Measurements from ENCODE around the gene NECTIN1.

The NECTIN1 gene

GRCh38 chr11:119705362-119705761 is 23.6 kb downstream of the NECTIN1 start:
- no peak overlapping the region for H3K4me3 ChIP-seq (ENCODE audit: insufficient read depth, low read depth, low read length, poor library complexity, severe bottlenecking)
- no peaks in the 10 kb centered on the region for H3K36me3 ChIP-seq (ENCODE audit: control insufficient read depth, insufficient read depth, low read length)
- H3K27me3 ChIP-seq (replicated peaks; ENCODE audit: control insufficient read depth, insufficient read depth, low read length, poor library complexity, severe bottlenecking) = no peaks in the 10 kb centered on the region
- no peaks in the 10 kb centered on the region for H3K9me3 ChIP-seq (ENCODE audit: control insufficient read depth, low read length)
- no peak for DNase-seq
- H3K27ac ChIP-seq (ENCODE audit: insufficient read depth, low read length, poor library complexity, severe bottlenecking) = no peak overlapping the region
- H3K4me1 ChIP-seq (ENCODE audit: control insufficient read depth, insufficient read depth, low read length, poor library complexity, severe bottlenecking) = no peaks in the 10 kb centered on the region

GRCh38 chr11:119704849-119705248 is 24.2 kb downstream of the NECTIN1 start:
- no peaks in the 10 kb centered on the region for H3K4me1 ChIP-seq (ENCODE audit: control insufficient read depth, insufficient read depth, low read length, poor library complexity, severe bottlenecking)
- no peak overlapping the region for H3K4me3 ChIP-seq (ENCODE audit: insufficient read depth, low read depth, low read length, poor library complexity, severe bottlenecking)
- H3K36me3 ChIP-seq (ENCODE audit: control insufficient read depth, insufficient read depth, low read length) = no peaks in the 10 kb centered on the region
- no peaks in the 10 kb centered on the region for H3K27me3 ChIP-seq (replicated peaks; ENCODE audit: control insufficient read depth, insufficient read depth, low read length, poor library complexity, severe bottlenecking)
- no peaks in the 10 kb centered on the region for H3K9me3 ChIP-seq (ENCODE audit: control insufficient read depth, low read length)
- H3K27ac ChIP-seq (ENCODE audit: insufficient read depth, low read length, poor library complexity, severe bottlenecking) = no peak overlapping the region
- DNase-seq = no peak

- Histone ChIP-seq H3K27ac (ENCODE audit: insufficient read depth, low read length, poor library complexity, severe bottlenecking) (no peak overlapping the region), H3K4me1 (ENCODE audit: control insufficient read depth, insufficient read depth, low read length, poor library complexity, severe bottlenecking) (no peaks in the 10 kb centered on the region), H3K9me3 (ENCODE audit: control insufficient read depth, low read length) (no peaks in the 10 kb centered on the region), H3K27me3 (replicated peaks; ENCODE audit: control insufficient read depth, insufficient read depth, low read length, poor library complexity, severe bottlenecking) (no peaks in the 10 kb centered on the region), H3K4me3 (ENCODE audit: insufficient read depth, low read depth, low read length, poor library complexity, severe bottlenecking) (no peak overlapping the region), H3K36me3 (ENCODE audit: control insufficient read depth, insufficient read depth, low read length) (no peaks in the 10 kb centered on the region)
- DNase-seq = no peak
Observed at GRCh38 chr11:119701591-119702549, 27.1 kb downstream of the NECTIN1 start.

GRCh38 chr11:119700536-119701346 is 28.3 kb downstream of the NECTIN1 start:
- Histone ChIP-seq H3K9me3 (ENCODE audit: control insufficient read depth, low read length) (no peaks in the 10 kb centered on the region), H3K27ac (ENCODE audit: insufficient read depth, low read length, poor library complexity, severe bottlenecking) (no peak overlapping the region), H3K4me1 (ENCODE audit: control insufficient read depth, insufficient read depth, low read length, poor library complexity, severe bottlenecking) (no peaks in the 10 kb centered on the region), H3K27me3 (replicated peaks; ENCODE audit: control insufficient read depth, insufficient read depth, low read length, poor library complexity, severe bottlenecking) (no peaks in the 10 kb centered on the region), H3K4me3 (ENCODE audit: insufficient read depth, low read depth, low read length, poor library complexity, severe bottlenecking) (no peak overlapping the region), H3K36me3 (ENCODE audit: control insufficient read depth, insufficient read depth, low read length) (no peaks in the 10 kb centered on the region)
- DNase-seq = no peak

- no peaks in the 10 kb centered on the region for H3K27me3 ChIP-seq (replicated peaks; ENCODE audit: control insufficient read depth, insufficient read depth, low read length, poor library complexity, severe bottlenecking)
- no peaks in the 10 kb centered on the region for H3K9me3 ChIP-seq (ENCODE audit: control insufficient read depth, low read length)
- H3K36me3 ChIP-seq (ENCODE audit: control insufficient read depth, insufficient read depth, low read length) = no peaks in the 10 kb centered on the region
- no peak overlapping the region for H3K27ac ChIP-seq (ENCODE audit: insufficient read depth, low read length, poor library complexity, severe bottlenecking)
- no peak for DNase-seq
- no peaks in the 10 kb centered on the region for H3K4me1 ChIP-seq (ENCODE audit: control insufficient read depth, insufficient read depth, low read length, poor library complexity, severe bottlenecking)
- no peak overlapping the region for H3K4me3 ChIP-seq (ENCODE audit: insufficient read depth, low read depth, low read length, poor library complexity, severe bottlenecking)
Observed at GRCh38 chr11:119700030-119700429, 29.0 kb downstream of the NECTIN1 start.

GRCh38 chr11:119699227-119699626 is 29.8 kb downstream of the NECTIN1 start:
- H3K36me3 ChIP-seq (ENCODE audit: control insufficient read depth, insufficient read depth, low read length) = no peaks in the 10 kb centered on the region
- no peak overlapping the region for H3K4me3 ChIP-seq (ENCODE audit: insufficient read depth, low read depth, low read length, poor library complexity, severe bottlenecking)
- no peak overlapping the region for H3K27ac ChIP-seq (ENCODE audit: insufficient read depth, low read length, poor library complexity, severe bottlenecking)
- H3K27me3 ChIP-seq (replicated peaks; ENCODE audit: control insufficient read depth, insufficient read depth, low read length, poor library complexity, severe bottlenecking) = no peaks in the 10 kb centered on the region
- DNase-seq = no peak
- no peaks in the 10 kb centered on the region for H3K9me3 ChIP-seq (ENCODE audit: control insufficient read depth, low read length)
- no peaks in the 10 kb centered on the region for H3K4me1 ChIP-seq (ENCODE audit: control insufficient read depth, insufficient read depth, low read length, poor library complexity, severe bottlenecking)

GRCh38 chr11:119697882-119698281 is 31.1 kb downstream of the NECTIN1 start:
- DNase-seq = no peak
- H3K36me3 ChIP-seq (ENCODE audit: control insufficient read depth, insufficient read depth, low read length) = no peaks in the 10 kb centered on the region
- H3K4me3 ChIP-seq (ENCODE audit: insufficient read depth, low read depth, low read length, poor library complexity, severe bottlenecking) = no peak overlapping the region
- H3K4me1 ChIP-seq (ENCODE audit: control insufficient read depth, insufficient read depth, low read length, poor library complexity, severe bottlenecking) = no peaks in the 10 kb centered on the region
- H3K27ac ChIP-seq (ENCODE audit: insufficient read depth, low read length, poor library complexity, severe bottlenecking) = no peak overlapping the region
- no peaks in the 10 kb centered on the region for H3K9me3 ChIP-seq (ENCODE audit: control insufficient read depth, low read length)
- no peaks in the 10 kb centered on the region for H3K27me3 ChIP-seq (replicated peaks; ENCODE audit: control insufficient read depth, insufficient read depth, low read length, poor library complexity, severe bottlenecking)

GRCh38 chr11:119697445-119697844 is 31.6 kb downstream of the NECTIN1 start:
- Histone ChIP-seq H3K4me1 (ENCODE audit: control insufficient read depth, insufficient read depth, low read length, poor library complexity, severe bottlenecking) (no peaks in the 10 kb centered on the region), H3K9me3 (ENCODE audit: control insufficient read depth, low read length) (no peaks in the 10 kb centered on the region), H3K27ac (ENCODE audit: insufficient read depth, low read length, poor library complexity, severe bottlenecking) (no peak overlapping the region), H3K4me3 (ENCODE audit: insufficient read depth, low read depth, low read length, poor library complexity, severe bottlenecking) (no peak overlapping the region), H3K36me3 (ENCODE audit: control insufficient read depth, insufficient read depth, low read length) (no peaks in the 10 kb centered on the region), H3K27me3 (replicated peaks; ENCODE audit: control insufficient read depth, insufficient read depth, low read length, poor library complexity, severe bottlenecking) (no peaks in the 10 kb centered on the region)
- no peak for DNase-seq

- DNase-seq = no peak
- no peaks in the 10 kb centered on the region for H3K36me3 ChIP-seq (ENCODE audit: control insufficient read depth, insufficient read depth, low read length)
- H3K9me3 ChIP-seq (ENCODE audit: control insufficient read depth, low read length) = no peaks in the 10 kb centered on the region
- H3K27me3 ChIP-seq (replicated peaks; ENCODE audit: control insufficient read depth, insufficient read depth, low read length, poor library complexity, severe bottlenecking) = no peaks in the 10 kb centered on the region
- no peaks in the 10 kb centered on the region for H3K4me1 ChIP-seq (ENCODE audit: control insufficient read depth, insufficient read depth, low read length, poor library complexity, severe bottlenecking)
- no peak overlapping the region for H3K27ac ChIP-seq (ENCODE audit: insufficient read depth, low read length, poor library complexity, severe bottlenecking)
- H3K4me3 ChIP-seq (ENCODE audit: insufficient read depth, low read depth, low read length, poor library complexity, severe bottlenecking) = no peak overlapping the region
Observed at GRCh38 chr11:119696378-119697222, 32.4 kb downstream of the NECTIN1 start.
